ENCODE measurements around the gene HIRA.

DNA sequence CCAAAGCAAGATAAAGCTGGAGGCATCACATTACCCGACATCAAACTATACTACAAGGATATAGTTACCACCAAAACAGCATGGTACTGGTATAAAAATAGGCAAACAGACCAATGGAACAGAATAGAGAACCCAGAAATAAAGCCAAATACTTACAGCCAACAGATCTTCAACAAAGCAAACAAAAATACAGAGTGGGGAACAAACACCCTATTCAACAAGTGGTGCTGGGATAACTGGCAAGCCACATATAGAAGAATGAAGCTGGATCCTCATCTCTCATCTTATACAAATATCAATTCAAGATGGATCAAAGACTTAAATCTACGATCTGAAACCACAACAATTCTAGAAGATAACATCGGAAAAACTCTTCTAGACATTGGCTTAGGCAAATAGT, 90.0 kb downstream of the HIRA start:
- TF ChIP-seq, protein P1, sequence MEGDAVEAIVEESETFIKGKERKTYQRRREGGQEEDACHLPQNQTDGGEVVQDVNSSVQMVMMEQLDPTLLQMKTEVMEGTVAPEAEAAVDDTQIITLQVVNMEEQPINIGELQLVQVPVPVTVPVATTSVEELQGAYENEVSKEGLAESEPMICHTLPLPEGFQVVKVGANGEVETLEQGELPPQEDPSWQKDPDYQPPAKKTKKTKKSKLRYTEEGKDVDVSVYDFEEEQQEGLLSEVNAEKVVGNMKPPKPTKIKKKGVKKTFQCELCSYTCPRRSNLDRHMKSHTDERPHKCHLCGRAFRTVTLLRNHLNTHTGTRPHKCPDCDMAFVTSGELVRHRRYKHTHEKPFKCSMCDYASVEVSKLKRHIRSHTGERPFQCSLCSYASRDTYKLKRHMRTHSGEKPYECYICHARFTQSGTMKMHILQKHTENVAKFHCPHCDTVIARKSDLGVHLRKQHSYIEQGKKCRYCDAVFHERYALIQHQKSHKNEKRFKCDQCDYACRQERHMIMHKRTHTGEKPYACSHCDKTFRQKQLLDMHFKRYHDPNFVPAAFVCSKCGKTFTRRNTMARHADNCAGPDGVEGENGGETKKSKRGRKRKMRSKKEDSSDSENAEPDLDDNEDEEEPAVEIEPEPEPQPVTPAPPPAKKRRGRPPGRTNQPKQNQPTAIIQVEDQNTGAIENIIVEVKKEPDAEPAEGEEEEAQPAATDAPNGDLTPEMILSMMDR (IDR thresholded peaks at IDR 0.05): no peak
- TF ChIP-seq POLR2AphosphoS5 (IDR thresholded peaks at IDR 0.05): no peak
- no peak for TF ChIP-seq POLR2A (IDR thresholded peaks at IDR 0.05)
- no peak for TF ChIP-seq EP300 (IDR thresholded peaks at IDR 0.05; ENCODE audit: low read depth)

Data from transverse colon (tissue), 4 donors.